HCT116 (cell line): ENCODE measurements around the gene HSD17B12. TPM values are rescaled to one million over a fixed set of nuclear protein-coding genes. Genes with fewer than 3 reads are reported as not detected.

Experiments used
- ATAC-seq: fragments of 200-7000 bp; cut with Tn5 transposase; 2 replicates; pipeline ENCODE4 v1.9.1; 2020; ENCODE audit warnings: mild to moderate bottlenecking, moderate library complexity
- BruUV-seq: library from RNA; stranded (reverse); fragments of 400-500 nt; replicated peaks from 2 replicates; lab custom pipeline; 2021; lab: Mats Ljungman, UMichigan
- CTCF ChIA-PET: fragments of 300-600 bp; sonication (Branson Sonifier 250); formaldehyde crosslinking; loops from one replicate; lab custom pipeline; 2021; ENCODE audit warnings: antibody characterized with exemption; lab: Charles Lee
- POLR2A ChIA-PET: fragments of 300-600, 350-600 bp; sonication (Branson Sonifier 250); formaldehyde crosslinking; loops from one replicate; lab custom pipeline; 2021; ENCODE audit warnings: antibody characterized with exemption; lab: Charles Lee
- RAD21 ChIA-PET, 2 experiments: fragments of 300-600 bp; sonication (Branson Sonifier 250); formaldehyde crosslinking; loops; one replicate each; lab custom pipeline; 2023; ENCODE audit warnings: low total read pairs in 2 of 2; ENCODE audit not compliant: uncharacterized antibody in 2 of 2, unreplicated experiment in 2 of 2, low non-redundant PET in 1 of 2; lab: Charles Lee
- DNase-seq: peaks from one replicate; pipeline ENCODE4 v3.0.0-alpha.2; 2010; ENCODE audit warnings: low read depth, low spot score
- H2AFZ ChIP-seq: fragments of 200-600 bp; shearing (Covaris generic), sonication (generic); 2 replicates; pipeline ENCODE4 v1.6.1; 2017; ENCODE audit warnings: low read depth, mixed run types, mixed read lengths, antibody characterized with exemption, low read length; ENCODE audit not compliant: poor library complexity, severe bottlenecking
- H3K27ac ChIP-seq: 2 replicates; pipeline ENCODE4 v1.5.1; 2012; ENCODE audit warnings: low read depth, low read length
- H3K27me3 ChIP-seq: fragments of 200-600 bp; sonication (generic); 2 replicates; pipeline ENCODE4 v1.6.1; 2016; ENCODE audit warnings: mixed run types, low read length, mixed read lengths; ENCODE audit not compliant: insufficient read depth
- H3K36me3 ChIP-seq, 2 experiments: fragments of 200-500 bp in 1 of 2; fragments of 200-600 bp in 1 of 2; sonication (Bioruptor generic) in 1 of 2; sonication (generic) in 1 of 2; 2 replicates each; pipeline versions ENCODE4 v1.5.1 to v1.6.1; 2014 to 2016; ENCODE audit warnings: low read length in 2 of 2, inconsistent platforms in 1 of 2, mixed read lengths in 1 of 2, mixed run types in 1 of 2; ENCODE audit not compliant: insufficient read depth in 2 of 2, control insufficient read depth in 1 of 2
- H3K4me1 ChIP-seq, 2 experiments: fragments of 200-600 bp in 1 of 2; sonication (generic) in 1 of 2; 2 replicates each; pipeline versions ENCODE4 v1.5.1 to v1.6.1; 2012 to 2017; ENCODE audit warnings: low read length in 2 of 2, inconsistent platforms in 1 of 2, mild to moderate bottlenecking in 1 of 2, mixed read lengths in 1 of 2, mixed run types in 1 of 2, moderate library complexity in 1 of 2; ENCODE audit not compliant: insufficient read depth in 2 of 2, control insufficient read depth in 1 of 2
- H3K4me2 ChIP-seq: fragments of 200-600 bp; sonication (generic); 2 replicates; pipeline ENCODE4 v1.6.1; 2017; ENCODE audit warnings: mixed run types, low read length, mixed read lengths
- H3K4me3 ChIP-seq, 2 experiments: fragments of 200-600 bp in 1 of 2; sonication (generic) in 1 of 2; replicated peaks in 1 of 2; 2 replicates each; pipeline ENCODE4 v1.5.1; 2011 to 2016; ENCODE audit warnings: low read length in 2 of 2, control low read depth in 1 of 2, low read depth in 1 of 2, mild to moderate bottlenecking in 1 of 2, mixed read lengths in 1 of 2, mixed run types in 1 of 2
- H3K79me2 ChIP-seq: fragments of 200-600 bp; sonication (generic); 2 replicates; pipeline ENCODE4 v1.6.1; 2017; ENCODE audit warnings: mild to moderate bottlenecking, mixed run types, low read length, moderate library complexity, mixed read lengths; ENCODE audit not compliant: insufficient read depth
- H3K9ac ChIP-seq: fragments of 200-600 bp; sonication (generic); 2 replicates; pipeline ENCODE4 v1.6.1; 2016; ENCODE audit warnings: low read length, mixed read lengths
- H3K9me2 ChIP-seq: fragments of 200-600 bp; sonication (generic), shearing (Covaris generic); 2 replicates; pipeline ENCODE4 v1.6.1; 2017; ENCODE audit warnings: mixed run types, mild to moderate bottlenecking, moderate library complexity; ENCODE audit not compliant: insufficient read depth
- H3K9me3 ChIP-seq, 2 experiments: fragments of 200-500 bp in 1 of 2; fragments of 200-600 bp in 1 of 2; sonication (Bioruptor generic) in 1 of 2; sonication (generic) in 1 of 2; 2 replicates each; pipeline ENCODE4 v1.6.1; 2014 to 2017; ENCODE audit warnings: low read length in 2 of 2, mixed read lengths in 2 of 2, inconsistent platforms in 1 of 2, low read depth in 1 of 2, mild to moderate bottlenecking in 1 of 2, mixed run types in 1 of 2, moderate library complexity in 1 of 2; ENCODE audit not compliant: control insufficient read depth in 1 of 2, insufficient read depth in 1 of 2
- H4K20me1 ChIP-seq: fragments of 200-600 bp; sonication (generic), shearing (Covaris generic); 2 replicates; pipeline ENCODE4 v1.6.1; 2017; ENCODE audit warnings: mixed run types, mild to moderate bottlenecking, moderate library complexity; ENCODE audit not compliant: insufficient read depth
- ELF1 ChIP-seq: IDR thresholded peaks from 2 replicates; pipeline ENCODE4 v1.6.1; 2012; ENCODE audit warnings: low read depth, borderline replicate concordance
- EZH2 ChIP-seq: fragments of 200-600 bp; sonication (generic); IDR thresholded peaks from 2 replicates; pipeline ENCODE4 v1.6.1; 2017; ENCODE audit warnings: antibody characterized with exemption, mixed run types
- EZH2phosphoT487 ChIP-seq: fragments of 200-600 bp; IDR thresholded peaks from 2 replicates; pipeline ENCODE4 v1.6.1; 2018; ENCODE audit warnings: antibody characterized with exemption, borderline replicate concordance
- POLR2AphosphoS5 ChIP-seq: IDR thresholded peaks from 2 replicates; pipeline ENCODE4 v1.6.1; 2011; ENCODE audit warnings: mild to moderate bottlenecking, low read depth, low read length, moderate library complexity
- RAD21 ChIP-seq: IDR thresholded peaks from 2 replicates; pipeline ENCODE4 v1.6.1; 2012; ENCODE audit warnings: low read depth, mild to moderate bottlenecking
- REST ChIP-seq: IDR thresholded peaks from 2 replicates; pipeline ENCODE4 v1.6.1; 2012; ENCODE audit warnings: low read depth
- SIN3A ChIP-seq: IDR thresholded peaks from 2 replicates; pipeline ENCODE4 v1.6.1; 2012; ENCODE audit warnings: low read depth
- ZFX ChIP-seq: fragments of 450-650 bp; IDR thresholded peaks from 2 replicates; pipeline ENCODE4 v1.6.1; 2017
- intact Hi-C: fragments of 100-400 bp; cut with micrococcal nuclease; formaldehyde crosslinking; loops from 2 replicates; pipeline ENCODE4 v1.10.0; 2022
- total RNA-seq: library from RNA; stranded (reverse); gene quantifications from one replicate; pipeline ENCODE4 v1.2.1, GENCODE V29; 2021; ENCODE audit not compliant: unreplicated experiment

The HSD17B12 gene
- total RNA-seq, 1 experiment from 2014 or later = 83.7 TPM

- Histone ChIP-seq H3K9me3 (no peaks in the 10 kb centered on the region), H2AFZ (no peak overlapping the region), H4K20me1 (no peaks in the 10 kb centered on the region), H3K27me3 (peaks cover 73% of the 10 kb centered on the region), H3K27ac (no peak overlapping the region), H3K9me2 (no peaks in the 10 kb centered on the region), H3K36me3 (no peaks in the 10 kb centered on the region), H3K4me2 (no peak overlapping the region), H3K4me3 (no peak overlapping the region), H3K79me2 (no peaks in the 10 kb centered on the region), H3K4me1 (peaks cover 0 to 3% of the 10 kb centered on the region in 2 experiments; a peak in 1 of 4 replicates), H3K9ac (no peak overlapping the region)
- POLR2A ChIA-PET = no interaction called here
- BruUV-seq = no TSS peak
- ATAC-seq = no peak
- CTCF ChIA-PET = no interaction called here
- RAD21 ChIA-PET = no interaction called here
- TF ChIP-seq ELF1 = no peak
- TF ChIP-seq POLR2AphosphoS5 = no peak
- peak; percentile 87; the same call in 1 of the 2 replicates for TF ChIP-seq EZH2phosphoT487
- TF ChIP-seq SIN3A = no peak
- TF ChIP-seq RAD21 = no peak
- TF ChIP-seq REST = no peak
- TF ChIP-seq ZFX = no peak
- DNase-seq = no peak
- intact Hi-C loops = no loop called here
These were observed 41.8 kb upstream of the HSD17B12 start for GRCh38 chr11:43638717-43639116.

- Histone ChIP-seq H3K9ac (no peak overlapping the region), H3K36me3 (no peaks in the 10 kb centered on the region), H3K4me3 (no peak overlapping the region), H4K20me1 (no peaks in the 10 kb centered on the region), H3K9me3 (no peaks in the 10 kb centered on the region), H3K27me3 (peaks cover 71% of the 10 kb centered on the region), H3K79me2 (no peaks in the 10 kb centered on the region), H3K27ac (no peak overlapping the region), H3K9me2 (no peaks in the 10 kb centered on the region), H3K4me2 (no peak overlapping the region), H2AFZ (no peak overlapping the region), H3K4me1 (peaks cover 0 to 5% of the 10 kb centered on the region in 2 experiments; a peak in 1 of 4 replicates)
- ChIA-PET CTCF (no interaction called here), RAD21 (no interaction called here), POLR2A (interaction anchor here (1.0 kb wide), 1 partner anchor 63 kb away, joined by 3 read pairs; no protein-coding TSS in a partner anchor)
- DNase-seq = no peak
- BruUV-seq = no TSS peak
- no peak for TF ChIP-seq EZH2
- no peak for TF ChIP-seq SIN3A
- ATAC-seq = no peak
- intact Hi-C loops = no loop called here
These were observed 41.3 kb upstream of the HSD17B12 start for GRCh38 chr11:43639224-43639623.
